Measurements from ENCODE around the gene CEP97. TPM values are rescaled to one million over a fixed set of nuclear protein-coding genes. Genes with fewer than 3 reads are reported as not detected.
A peak's percentile ranks its signal among the peaks of the same experiment; 100 is the strongest.

CEP97 gene
- total and polyA plus RNA-seq, 9 of the 15 experiments (the other 6 are each of a cell fraction or from before 2014, with no cell fraction given) = 2.0 to 10.1 (median 4.3) TPM

- TF ChIP-seq STAT6 (CRISPR knock-in tag; IDR thresholded peaks at IDR 0.05) (no peak), ATF1 (CRISPR knock-in tag; IDR thresholded peaks at IDR 0.05) (no peak), ATF1 (tag; IDR thresholded peaks at IDR 0.05) (peak; percentile 73), FOXK2 (conservative IDR thresholded peaks at IDR 0.05 in 1 of 2, IDR thresholded peaks at IDR 0.05 in 1 of 2; ENCODE audit: low read depth in 2 of 2) (peak in 1 of 2 experiments; percentile 38; a peak in 1 of 4 replicates), ZBTB26 (CRISPR knock-in tag; IDR thresholded peaks at IDR 0.05) (no peak), HNRNPL (IDR thresholded peaks at IDR 0.05; ENCODE audit: low read depth, low read length) (no peak), MCM5 (IDR thresholded peaks at IDR 0.05; ENCODE audit: low read depth) (no peak), ETV1 (tag; conservative IDR thresholded peaks at IDR 0.05; ENCODE audit: low read depth) (no peak), ARID2 (IDR thresholded peaks at IDR 0.05) (no peak), JUND (IDR thresholded peaks at IDR 0.05; ENCODE audit: borderline replicate concordance, low read depth, low read length) (no peak), JUND (tag; IDR thresholded peaks at IDR 0.05; ENCODE audit: borderline replicate concordance, low read depth, low read length) (0 out of 3 replicates have a peak, but pooled peaks have one; percentile 10), SIRT6 (IDR thresholded peaks at IDR 0.05; ENCODE audit: low read depth, low read length) (no peak), TEAD1 (CRISPR knock-in tag; IDR thresholded peaks at IDR 0.05) (no peak), ZNF77 (CRISPR knock-in tag; IDR thresholded peaks at IDR 0.05) (no peak), PHB2 (IDR thresholded peaks at IDR 0.05; ENCODE audit: low read depth) (no peak), ZNF57 (CRISPR knock-in tag; IDR thresholded peaks at IDR 0.05) (no peak), POLR2AphosphoS2 (IDR thresholded peaks at IDR 0.05; ENCODE audit: low read length) (no peak), POLR2H (tag; IDR thresholded peaks at IDR 0.05; ENCODE audit: low read depth) (0 out of 2 replicates have a peak, but pooled peaks have one; percentile 6), ELK3 (CRISPR knock-in tag; IDR thresholded peaks at IDR 0.05) (no peak), EGR1 (conservative IDR thresholded peaks at IDR 0.05) (peak; percentile 90)
- TF ChIP-seq, protein P1, sequence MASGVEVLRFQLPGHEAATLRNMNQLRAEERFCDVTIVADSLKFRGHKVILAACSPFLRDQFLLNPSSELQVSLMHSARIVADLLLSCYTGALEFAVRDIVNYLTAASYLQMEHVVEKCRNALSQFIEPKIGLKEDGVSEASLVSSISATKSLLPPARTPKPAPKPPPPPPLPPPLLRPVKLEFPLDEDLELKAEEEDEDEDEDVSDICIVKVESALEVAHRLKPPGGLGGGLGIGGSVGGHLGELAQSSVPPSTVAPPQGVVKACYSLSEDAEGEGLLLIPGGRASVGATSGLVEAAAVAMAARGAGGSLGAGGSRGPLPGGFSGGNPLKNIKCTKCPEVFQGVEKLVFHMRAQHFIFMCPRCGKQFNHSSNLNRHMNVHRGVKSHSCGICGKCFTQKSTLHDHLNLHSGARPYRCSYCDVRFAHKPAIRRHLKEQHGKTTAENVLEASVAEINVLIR (CRISPR knock-in tag; IDR thresholded peaks at IDR 0.05) = no peak
- TF ChIP-seq, protein P2, sequence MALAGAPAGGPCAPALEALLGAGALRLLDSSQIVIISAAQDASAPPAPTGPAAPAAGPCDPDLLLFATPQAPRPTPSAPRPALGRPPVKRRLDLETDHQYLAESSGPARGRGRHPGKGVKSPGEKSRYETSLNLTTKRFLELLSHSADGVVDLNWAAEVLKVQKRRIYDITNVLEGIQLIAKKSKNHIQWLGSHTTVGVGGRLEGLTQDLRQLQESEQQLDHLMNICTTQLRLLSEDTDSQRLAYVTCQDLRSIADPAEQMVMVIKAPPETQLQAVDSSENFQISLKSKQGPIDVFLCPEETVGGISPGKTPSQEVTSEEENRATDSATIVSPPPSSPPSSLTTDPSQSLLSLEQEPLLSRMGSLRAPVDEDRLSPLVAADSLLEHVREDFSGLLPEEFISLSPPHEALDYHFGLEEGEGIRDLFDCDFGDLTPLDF (CRISPR knock-in tag; IDR thresholded peaks at IDR 0.05) = no peak
Measured at GRCh38 chr3:101675709-101676215, 48.7 kb upstream of the CEP97 start (continued).

Measured in K562 (cell line).